Tongue (tissue), 2 donors: ENCODE data around the gene BRD3OS. TPM values are rescaled to one million over a fixed set of nuclear protein-coding genes. Genes with fewer than 3 reads are reported as not detected.

Source experiments
- DNase-seq: peaks from one replicate; pipeline ENCODE4 v3.0.0-alpha.2; 2015
- total RNA-seq: library from RNA; depleted of rRNA; stranded (reverse); fragments of >200 nt; gene quantifications from one replicate; pipeline ENCODE4 v1.2.3, GENCODE V29; 2014

Gene BRD3OS
- total RNA-seq, 1 donor from 2014 or later, result 11.1 TPM

DNA sequence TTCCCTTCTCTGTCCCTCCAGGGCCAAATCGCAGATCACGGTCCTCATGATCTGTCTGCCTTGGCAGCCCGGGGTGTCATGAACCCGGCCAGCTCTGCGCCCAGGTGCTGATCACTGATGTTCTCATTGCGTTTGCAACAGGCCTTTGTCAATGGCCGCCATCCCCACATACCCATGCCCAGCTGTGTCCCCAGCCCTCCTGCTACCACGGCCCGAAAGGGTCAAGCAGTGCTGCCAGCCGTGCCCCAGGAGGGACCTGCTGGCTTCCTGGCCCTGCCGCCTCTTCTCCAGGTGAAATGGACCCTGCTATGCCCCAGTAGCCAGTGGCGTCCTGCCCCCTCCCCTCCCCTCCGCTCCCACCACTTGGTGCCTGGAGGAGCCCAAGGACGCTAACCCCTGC, 20.4 kb upstream of the BRD3OS start:
- no peak for DNase-seq

DNA sequence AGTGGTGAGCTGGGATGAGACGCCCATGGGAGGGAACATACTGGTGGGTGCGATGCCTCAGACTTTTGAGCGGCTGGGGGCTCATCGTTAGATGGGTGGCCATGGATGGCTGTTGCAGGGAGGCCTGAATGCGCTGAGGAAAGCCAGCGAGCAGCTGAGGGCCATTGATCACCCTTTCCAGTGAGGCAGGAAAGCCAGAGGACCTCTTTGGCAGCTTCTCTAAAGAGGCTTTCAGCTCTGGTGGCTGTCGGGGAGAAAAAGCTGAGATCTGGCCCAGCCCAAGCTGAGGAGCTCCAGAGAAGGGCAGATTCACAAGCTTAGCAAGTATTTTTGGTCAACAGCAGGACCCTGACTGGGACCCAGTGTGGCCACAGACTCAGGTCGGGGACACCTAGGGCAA, 19.9 kb upstream of the BRD3OS start:
- no peak for DNase-seq

DNA sequence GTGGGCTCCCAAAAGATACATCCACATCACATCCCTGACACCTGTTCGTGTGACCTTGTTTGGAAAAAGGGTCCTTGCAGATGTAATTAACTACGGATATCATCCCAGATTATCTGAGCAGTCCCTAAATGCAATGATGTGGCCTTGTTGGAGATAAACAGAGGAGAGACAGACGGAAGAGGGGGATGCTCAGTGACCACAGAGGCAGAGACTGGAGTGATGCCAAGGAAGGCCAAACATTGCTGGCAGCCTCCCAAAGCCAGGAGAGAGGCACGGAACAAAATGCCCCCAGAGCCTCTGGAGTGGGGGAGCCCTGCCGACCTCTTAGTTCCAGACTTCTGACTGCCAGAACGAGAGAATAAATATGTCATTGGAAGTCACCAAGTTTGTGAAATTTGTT, 18.1 kb upstream of the BRD3OS start:
- DNase-seq, result no peak

DNA sequence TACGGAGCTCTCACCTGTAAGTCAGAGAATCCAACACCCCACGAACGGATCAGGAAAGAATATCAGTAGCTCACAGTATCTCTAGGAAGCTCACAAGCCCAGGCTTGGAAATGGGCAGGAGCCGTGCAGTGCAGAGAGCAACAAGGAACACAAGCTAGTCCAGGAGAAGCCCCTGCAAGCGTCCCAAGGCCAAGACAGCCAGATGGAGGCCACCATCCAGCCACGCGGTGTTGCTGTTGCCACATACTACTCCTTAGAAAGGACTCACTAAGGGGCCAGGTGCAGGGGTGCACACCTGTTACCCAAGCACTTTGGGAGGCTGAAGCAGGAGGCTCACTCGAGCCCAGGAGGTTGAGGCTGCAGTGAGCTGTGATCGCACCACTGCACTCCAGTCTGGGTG, 17.7 kb upstream of the BRD3OS start:
- DNase-seq, result no peak

DNA sequence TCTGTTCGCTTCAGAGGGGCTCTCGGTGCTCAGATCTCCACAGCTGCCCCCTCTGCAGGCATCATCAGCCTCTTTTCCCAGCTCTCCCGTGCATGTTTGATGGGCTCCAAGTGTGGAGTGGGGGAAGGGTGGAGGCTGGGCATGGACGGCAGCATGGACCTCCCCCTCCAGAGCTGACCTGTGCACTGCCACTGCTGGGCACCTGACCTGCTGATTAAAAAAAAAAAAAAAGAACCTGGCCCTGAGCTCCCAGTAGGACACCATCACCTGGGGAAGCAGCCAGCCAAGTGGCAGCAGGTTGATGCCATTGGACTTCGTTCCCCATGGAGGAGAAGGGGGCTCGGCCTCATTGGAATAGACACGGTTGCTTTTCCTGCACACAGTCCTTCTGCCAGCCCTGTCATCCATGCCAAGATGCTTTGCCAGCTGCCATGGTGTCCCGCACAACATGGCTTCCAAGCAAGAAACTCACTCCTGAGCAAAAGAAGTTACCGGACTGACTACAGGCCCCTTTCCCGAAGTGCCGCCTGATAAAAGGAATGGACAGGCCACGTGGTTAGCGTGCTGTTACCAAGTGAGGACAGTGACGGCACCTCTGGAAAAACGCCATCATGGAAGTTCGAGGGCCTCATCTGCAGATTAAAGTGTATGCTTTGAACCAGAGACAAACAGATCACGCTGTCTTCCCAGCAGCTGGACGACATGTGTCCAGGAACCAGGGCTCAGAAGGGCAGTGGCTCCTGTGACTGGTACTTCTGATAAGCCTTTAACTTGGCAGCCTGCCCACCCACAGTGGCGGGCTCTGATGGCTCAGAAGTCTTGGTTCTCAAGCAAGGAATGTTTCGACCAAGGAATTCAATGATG, 14.7 kb upstream of the BRD3OS start:
- DNase-seq, result peak; percentile 81

DNA sequence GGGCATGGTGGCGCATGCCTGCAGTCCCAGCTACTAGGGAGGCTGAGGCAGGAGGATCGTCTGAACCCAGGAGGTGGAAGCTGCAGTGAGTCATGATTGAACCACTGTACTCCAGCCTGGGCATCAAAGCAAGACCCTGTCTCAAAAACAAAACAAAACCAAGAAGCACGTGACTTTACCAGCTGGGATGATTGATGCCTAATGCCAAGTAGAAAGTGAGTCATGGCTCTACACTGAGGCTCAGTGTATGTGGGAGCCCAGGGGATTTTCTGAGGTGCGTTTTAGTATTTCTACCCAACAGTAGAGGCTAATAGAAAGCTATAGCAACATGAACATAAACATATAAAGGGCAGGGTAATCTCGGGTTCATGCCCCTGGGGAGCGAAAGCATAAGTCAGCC, 13.9 kb upstream of the BRD3OS start:
- DNase-seq, result no peak

DNA sequence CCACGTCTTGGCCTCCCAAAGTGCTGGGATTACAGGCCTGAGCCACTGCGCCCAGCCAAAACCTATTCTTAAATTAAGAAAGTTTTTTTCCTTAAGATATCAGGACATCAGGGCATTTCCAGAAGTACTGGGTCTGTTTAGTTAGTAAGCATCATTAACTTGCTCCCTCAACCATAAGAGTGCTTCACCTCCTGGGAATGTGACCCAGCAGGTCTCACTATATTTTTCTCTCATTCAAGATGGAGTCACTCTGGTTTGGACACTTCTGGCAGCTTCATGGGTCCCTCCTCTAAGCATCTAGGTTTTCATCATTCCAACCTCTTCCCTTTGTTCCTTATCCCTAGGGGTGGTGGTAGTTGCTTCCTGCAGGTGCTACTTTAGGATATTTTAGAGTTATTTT, 10.3 kb upstream of the BRD3OS start:
- no peak for DNase-seq

DNA sequence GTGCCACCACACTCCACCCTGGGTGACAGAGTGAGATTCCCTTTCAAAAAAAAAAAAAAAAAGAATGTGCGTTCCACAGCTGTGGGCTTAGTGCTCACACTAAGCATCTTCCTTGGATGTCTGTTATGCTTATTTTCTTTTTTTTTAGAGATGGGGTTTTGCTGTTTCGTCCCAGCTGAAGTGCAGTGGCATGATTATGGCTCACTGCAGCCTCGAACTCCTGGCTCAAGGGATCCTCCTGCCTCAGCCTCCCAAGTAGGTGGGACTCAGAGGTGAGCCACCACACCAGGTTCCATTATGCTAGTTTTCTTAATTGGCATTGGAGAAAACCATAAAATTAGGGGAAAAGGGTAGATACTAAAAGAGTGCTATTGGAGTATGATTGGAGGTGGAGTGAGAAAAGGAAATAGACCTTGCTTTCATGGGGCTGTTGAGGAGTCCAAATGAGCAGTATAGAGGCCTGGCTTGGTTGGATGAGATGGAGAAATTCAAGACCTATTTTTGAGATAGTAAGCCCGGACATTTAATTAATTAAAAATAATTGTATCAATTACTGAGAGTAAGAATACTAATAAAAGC, 978 bp upstream of the BRD3OS start:
- DNase-seq, result no peak

DNA sequence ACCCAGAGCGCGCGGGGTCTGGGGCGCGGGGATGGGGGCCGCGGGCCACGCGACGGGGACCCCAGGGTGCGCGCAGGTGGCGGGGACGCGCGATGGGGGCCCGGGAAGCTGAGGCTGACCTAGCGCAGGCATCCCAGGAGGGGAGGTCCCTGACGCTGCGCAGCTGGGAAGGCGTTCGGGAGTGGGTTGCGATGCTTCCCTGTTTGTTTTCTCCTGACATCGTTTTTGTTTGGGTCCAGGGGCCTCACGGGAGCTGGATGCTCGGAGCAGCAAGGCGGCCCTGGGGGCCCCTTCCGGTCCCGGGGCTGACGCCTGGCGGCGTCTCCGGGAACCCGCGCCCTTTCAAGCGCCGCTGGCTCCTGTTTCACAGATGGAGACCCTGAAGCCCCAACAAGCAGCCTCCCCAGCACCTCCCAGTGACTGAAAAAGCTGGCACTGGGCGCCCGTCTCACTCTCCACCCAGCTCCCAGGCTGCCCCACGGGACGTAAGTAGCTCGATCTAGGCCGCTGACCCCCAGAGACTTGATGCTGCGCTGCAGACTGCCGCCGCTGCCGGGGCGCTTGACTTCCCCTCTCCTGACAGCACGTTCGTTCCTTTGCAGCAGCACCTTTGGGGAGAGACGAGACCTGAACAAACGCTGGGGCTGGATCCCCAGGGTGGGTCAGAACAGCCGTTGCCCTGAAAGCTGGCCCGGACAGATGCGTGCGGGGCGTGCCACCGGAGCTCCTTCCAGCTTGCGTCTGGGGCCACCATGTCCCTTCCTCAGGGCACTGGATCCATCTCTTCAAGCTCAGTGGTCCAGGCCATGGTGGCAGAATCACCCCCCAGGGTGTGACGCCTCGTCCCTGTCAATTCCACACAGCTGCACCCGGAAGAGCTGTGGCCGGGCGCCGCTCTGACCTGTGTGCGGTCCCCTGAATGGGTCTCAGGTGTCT, 593 bp downstream of the BRD3OS start:
- peak; percentile 41 for DNase-seq

DNA sequence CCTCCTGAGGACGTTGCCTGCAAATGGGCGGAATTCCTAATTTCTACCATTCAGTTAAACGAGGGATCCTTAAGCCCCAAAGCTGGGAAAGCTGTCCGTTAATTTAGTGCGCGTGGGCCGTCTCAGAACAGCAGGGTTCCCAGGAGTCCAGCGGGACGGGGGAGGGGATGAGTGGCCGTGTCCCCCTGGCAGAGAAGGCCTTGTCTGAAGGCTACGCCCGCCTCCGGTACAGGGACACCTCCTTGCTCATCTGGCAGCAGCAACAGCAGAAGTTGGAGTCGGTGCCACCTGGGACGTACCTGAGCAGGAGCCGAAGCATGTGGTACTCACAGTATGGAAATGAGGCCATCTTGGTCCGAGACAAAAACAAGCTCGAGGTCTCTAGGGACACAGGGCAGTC, 1.3 kb downstream of the BRD3OS start:
- no peak for DNase-seq

DNA sequence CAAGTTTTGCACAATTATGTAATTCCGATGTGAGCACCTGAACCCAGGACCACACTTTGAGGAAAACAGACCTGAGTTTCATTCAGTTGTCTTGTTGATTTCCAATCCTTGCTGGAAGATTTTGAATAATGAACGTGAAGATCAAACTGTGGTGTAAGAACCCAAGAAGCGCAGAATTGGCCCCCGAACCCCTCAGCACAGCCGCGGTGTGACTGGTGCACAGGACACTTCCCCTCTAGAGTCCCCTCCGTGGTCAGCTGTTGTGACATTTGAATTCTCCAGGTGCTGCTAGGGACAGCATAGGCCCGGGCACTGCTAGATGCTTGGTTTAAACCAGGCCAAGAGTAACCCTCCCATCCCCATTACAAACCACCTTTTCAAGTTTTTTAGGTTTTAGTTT, 1.7 kb downstream of the BRD3OS start:
- DNase-seq, result no peak

DNA sequence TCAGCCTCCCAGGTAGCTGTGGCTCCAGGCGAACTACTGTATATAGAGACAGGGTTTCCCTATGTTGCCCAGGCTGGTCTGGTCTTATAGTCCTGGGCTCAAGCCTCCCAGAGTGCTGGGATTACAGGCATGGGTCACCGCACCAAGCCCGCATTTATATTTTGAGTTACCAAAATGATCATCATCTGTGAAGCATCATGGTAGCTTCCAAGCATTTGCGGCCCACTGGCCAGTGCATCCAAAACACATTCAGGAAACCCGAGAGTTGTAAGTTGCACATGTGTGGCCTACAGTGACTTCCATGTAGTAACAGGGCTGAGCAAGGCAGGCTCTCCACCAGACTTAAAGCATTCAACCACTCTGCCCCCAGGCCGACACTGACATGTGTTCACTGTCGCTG, 2.3 kb downstream of the BRD3OS start:
- no peak for DNase-seq

DNA sequence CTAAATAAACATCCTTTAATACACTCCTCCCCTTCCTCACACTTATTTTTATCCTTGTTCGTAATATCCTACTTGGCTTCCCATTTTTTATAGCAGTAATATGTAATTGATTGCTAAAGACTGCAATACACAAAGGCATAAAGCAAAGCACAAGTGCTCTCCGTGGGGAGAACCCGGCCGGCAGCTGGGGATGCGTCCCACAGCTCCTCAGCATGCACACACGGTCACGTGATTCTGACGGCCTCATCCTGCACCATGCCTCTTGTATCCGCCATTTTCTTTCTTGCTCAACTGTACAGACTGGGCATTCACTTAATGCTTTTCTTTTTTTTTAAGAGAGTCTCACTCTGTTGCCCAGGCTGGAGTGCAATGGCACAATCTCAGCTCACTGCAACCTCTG, 2.8 kb downstream of the BRD3OS start:
- DNase-seq, result no peak

DNA sequence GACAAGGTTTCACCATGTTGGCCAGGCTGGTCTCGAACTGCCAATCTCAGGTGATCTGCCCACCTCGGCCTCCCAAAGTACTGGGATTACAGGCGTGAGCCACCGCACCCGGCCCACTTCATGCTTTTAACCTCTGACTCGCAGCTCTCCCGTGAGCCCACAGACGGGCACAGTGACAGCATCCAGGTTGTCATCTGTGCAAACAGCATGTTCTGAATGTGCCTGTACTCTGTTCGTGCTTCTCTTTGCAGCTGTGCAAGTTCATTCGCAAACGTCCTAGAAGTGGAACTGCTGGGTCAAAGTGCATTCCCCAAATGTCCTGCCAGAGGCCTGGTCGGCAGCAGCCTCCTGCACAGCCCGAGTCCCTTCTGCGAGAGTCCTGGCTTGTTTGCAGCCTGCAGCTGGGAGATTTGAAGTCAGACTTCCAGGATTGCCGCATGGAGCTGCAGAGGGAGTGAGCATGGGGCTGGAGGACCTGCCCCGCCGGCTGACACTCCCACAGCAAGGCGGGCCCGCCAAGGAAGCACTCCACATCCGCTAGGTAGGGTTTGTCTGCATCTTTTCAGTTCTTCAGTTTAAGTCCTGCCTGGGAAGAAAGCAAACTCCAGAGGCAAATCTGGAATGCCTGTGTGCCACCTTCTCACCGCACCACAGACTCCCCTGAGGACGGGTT, 3.4 kb downstream of the BRD3OS start:
- no peak for DNase-seq

DNA sequence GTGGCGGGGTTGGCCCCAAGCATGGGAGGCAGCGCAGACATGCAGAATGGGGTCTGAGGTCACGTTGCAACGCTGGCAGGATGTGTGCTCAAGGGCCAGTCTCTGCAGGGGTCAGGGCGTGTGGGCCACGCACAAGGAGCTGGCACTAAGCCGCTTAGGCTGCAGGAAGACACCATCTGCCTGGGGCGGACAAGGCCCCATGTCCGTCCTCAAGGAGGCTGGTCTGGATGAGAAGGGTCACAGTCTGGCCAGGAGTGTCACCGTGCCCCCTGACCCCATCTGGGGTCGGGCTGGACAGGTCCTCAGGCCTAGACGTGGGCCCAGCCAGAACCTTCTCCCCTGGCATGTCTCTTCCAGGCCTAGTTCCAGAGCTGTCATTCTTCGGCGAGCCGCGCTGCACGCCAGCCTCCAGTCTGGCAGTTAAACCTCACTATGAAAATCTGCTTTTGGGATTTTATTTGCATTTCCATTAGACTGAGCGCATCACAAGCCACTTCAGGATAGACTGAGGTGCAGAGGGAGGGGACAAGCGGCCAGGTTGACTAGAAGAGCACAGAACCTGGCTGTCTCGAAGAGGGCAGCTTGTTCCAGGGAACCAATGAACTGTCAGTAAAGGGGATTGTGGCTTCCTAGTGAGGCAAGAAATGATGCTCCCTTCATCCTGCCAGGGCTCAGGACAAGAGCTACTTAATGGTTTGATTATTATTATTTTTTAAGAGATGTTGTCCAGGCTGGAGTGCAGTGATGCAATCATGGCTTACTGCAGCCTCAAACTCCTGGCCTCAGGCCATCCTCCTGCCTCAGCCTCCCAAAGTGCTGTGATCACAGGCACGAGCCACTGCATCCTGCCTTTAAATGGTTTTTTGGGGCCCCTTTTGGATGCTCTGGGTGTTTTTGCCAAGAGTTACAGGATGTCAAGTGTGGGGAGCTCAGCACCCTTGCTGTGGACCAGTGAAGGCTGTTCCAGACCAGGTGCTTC, 4.3 kb downstream of the BRD3OS start:
- no peak for DNase-seq

DNA sequence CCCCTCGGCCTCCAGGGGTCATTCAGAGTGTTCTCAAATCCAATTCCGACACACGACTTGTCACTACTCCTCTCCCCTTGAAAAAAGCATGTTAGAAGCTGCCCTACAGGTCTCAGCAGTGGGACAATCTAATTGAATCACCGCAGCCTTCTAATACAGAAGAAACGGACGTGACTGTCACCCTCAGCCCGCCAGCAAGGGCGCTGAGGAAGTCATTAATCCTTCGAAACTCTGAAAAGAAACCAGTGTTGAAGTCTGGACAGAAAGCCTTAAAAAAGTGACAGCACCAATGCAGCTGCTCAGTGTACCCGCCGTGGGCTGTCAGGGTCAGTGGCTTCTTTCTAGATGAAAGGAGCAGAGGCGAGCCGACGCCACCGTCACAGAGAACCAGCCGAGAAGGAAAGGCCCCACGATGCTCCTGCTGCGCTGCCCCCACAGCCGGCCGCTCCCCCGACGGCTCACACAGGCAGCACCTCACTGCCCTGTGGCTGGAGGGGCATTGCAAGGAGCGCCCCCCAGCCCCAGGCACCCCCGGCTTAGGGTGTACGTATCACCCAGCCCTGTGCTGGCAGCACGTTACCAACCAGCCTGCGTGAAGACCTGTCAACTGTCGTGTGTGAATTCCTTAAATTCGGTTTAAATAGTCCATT, 5.7 kb downstream of the BRD3OS start:
- no peak for DNase-seq

DNA sequence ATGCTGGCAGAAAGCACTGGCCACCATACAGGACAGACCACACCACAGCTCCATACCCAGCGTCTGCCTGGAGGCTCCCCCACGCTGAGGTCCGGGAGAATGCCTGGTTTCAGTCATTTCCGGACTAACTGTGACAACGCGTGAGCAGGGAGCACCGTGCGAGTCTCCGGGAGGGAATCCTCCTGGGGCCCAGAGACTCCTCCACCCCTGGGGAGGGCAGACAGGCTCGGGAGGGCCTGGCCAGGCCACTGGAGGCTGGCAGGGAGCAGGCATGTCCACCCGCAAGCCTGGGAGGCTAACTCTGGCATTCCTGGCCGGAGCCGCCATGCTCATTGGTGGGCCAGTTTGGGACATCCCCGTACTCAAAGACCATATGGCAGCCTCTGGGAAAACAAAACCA, 6.5 kb downstream of the BRD3OS start:
- DNase-seq, result no peak

DNA sequence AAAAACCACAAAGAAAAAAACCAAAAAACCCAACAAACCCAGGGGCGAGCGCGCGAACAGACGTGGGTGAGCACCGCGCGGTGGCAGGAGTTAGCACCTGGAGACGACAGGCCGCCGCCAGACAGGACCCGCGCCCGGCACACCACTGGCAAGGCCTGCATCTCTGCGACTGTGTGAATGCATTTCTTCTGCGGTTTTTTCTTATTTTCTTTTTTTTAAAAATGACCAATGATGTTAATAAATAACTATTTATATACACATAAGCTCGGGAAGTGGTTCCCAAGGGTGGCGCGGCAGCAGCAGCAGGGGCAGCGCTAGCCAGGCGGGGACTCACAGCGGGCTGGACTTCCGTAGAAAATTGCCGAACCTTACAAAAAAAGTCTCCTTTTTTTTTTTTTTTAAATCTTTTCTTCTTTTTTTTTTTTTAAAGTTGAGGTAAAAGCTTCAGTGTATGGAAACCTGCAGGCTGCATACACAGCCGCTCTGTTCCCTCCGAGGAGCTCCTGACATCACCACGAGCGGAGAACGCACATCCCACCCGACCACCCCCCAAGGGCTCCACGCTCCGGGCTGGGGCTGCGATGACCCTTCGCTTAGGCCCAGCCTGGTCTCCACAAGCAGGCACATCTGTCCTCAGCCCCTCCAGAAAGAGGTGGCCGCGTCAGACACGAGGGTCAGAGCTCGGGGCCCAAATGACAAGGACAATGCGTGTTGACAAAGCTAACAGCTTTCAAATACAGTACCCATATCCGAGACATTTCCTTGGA, 7.4 kb downstream of the BRD3OS start:
- DNase-seq, result no peak

DNA sequence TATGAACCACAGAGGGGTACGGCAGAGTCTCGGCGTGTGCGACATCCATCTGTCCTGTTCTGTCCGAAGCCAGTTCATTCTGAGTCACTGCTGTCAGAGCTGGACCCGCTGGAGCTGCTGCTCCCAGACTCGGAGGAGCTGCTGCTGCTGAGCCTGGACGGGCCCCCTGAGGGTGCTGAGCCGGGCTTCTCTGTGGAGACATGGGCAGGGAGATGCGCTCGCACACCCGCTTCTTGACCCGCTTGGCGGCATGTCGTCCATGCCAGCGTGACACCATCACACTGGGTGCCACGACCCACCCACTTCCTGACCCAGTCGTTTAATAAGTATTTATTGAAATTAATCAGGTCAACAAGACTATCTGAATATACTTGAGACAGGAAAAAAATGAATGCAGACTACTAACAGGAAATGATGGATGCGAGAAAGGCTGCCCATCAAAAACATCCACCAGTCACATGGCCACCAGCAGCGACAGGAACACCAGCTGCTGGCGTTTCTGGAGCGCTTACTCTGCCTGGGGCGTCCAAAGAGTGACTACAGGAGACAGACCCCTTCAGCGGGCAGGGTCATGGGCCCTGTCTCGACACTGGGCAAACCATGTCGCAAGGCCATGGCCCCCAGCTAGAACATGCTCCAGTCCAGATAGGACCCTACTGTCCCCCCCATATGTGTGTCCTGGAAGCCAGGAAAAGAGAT, 8.4 kb downstream of the BRD3OS start:
- no peak for DNase-seq
